GM19468 (cell line): Measurements from ENCODE around the gene FBXO15.
A peak's percentile ranks its signal among the peaks of the same experiment; 100 is the strongest.

Experiments
- ATAC-seq: cut with Tn5 transposase; IDR thresholded peaks from one replicate; pipeline ENCODE4 v1.9.1; 2021; ENCODE audit warnings: mild to moderate bottlenecking, moderate library complexity, moderate number of reproducible peaks; ENCODE audit not compliant: unreplicated experiment; ENCODE audit errors: extremely low read depth

FBXO15 gene

GRCh38 chr18:74068296-74068695 is 79.3 kb downstream of the FBXO15 start:
- ATAC-seq: no peak

- ATAC-seq: no peak
Observed at GRCh38 chr18:74066018-74066417, 81.6 kb downstream of the FBXO15 start.

DNA sequence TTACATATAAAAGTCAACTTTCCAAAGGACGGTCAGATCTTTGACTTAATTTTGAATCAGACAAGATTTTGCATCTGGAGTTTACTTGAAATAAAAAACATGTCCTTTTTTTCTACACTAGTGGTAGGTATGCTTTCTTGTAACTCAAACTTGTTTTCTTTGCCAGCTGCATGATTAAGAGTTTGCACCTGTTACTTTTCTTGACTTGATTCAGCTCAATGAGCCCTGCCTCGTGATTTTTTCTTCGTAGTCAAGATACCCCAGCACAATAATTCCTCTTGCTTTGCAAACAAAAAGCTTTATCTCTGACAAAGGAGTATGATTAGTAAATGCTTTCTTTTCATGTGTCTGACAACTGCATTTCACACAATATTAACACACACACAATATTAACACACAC is 82.3 kb downstream of the FBXO15 start:
- no peak for ATAC-seq

DNA sequence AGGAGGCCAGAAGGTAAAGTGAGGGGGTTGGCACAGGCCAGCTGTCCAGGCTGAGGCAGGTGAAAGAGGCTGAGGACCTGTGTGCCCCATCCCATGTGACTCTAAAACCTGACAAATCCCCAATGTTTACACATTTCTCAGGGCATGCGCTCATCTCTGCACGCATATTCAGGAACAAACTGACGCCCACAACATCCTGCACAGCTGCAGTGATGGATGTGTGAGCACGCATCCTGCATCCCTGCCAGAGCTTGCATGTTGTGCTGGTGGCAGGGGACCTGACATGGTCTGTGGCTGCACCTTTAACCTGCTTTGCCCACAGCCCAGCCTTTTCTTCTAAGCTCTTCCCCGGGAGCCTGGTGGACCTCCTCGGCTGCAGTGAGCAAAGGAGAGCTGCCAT is 83.1 kb downstream of the FBXO15 start:
- no peak for ATAC-seq

DNA sequence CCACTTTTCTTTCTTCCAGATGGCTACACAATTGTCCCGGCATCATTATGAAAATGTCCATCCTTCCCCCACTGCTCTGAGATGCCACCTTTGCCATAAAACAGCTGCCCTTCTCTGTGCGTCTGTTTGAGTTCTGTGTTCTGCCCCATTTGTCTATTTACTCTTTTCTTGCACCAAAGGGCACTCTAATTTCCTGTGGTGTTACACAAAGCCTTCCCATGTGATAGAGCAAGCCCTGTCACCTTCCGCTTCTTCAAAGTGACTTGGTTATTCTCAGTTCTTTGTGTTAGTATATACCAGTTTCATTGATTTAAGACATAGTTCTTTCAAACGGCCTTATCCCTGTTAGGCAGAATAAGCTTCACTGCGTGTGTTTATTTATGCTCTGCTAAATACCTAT is 84.1 kb downstream of the FBXO15 start:
- ATAC-seq: no peak

DNA sequence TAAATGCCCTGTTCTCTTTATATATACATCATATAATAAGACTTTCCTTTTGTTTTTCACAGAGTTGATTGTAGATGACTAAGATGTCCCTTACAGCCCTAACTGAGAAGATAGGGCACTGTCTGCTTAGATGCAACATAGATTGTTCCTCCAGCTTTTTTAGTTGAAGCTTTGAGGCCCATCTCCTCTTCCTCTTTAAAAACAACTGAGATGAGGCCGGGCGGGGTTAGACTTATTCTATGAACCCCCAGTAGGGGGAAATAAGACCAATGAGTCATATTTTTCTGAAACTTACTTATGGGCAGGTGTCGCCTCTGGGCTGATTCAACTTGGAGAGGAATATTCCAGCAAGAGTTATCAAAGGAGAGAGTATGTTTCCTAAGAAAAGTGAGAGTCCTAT is 84.6 kb downstream of the FBXO15 start:
- peak; percentile 47 for ATAC-seq

GRCh38 chr18:74062037-74062436 is 85.6 kb downstream of the FBXO15 start:
- ATAC-seq: no peak

DNA sequence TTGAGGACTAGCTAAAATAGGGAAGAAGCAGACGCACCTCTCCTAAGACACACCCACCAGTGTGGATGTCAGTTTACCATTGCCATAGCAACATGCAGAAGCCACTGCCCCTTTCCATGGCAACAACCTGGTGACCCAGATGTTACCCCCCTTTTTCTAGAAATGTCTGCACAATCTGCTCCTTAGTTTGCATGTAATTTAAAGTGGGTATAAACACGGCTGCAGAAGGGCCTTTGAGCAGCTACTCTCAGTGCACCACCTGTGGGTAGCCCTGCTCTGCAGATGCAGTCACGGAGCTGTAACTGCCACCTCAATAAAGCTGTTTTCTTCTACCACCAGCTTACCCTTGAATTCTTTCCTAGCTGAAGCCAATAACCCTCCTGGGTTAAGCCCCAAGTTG is 87.1 kb downstream of the FBXO15 start:
- ATAC-seq: no peak

- no peak for ATAC-seq
Observed at GRCh38 chr18:74050807-74051206, 96.8 kb downstream of the FBXO15 start.

DNA sequence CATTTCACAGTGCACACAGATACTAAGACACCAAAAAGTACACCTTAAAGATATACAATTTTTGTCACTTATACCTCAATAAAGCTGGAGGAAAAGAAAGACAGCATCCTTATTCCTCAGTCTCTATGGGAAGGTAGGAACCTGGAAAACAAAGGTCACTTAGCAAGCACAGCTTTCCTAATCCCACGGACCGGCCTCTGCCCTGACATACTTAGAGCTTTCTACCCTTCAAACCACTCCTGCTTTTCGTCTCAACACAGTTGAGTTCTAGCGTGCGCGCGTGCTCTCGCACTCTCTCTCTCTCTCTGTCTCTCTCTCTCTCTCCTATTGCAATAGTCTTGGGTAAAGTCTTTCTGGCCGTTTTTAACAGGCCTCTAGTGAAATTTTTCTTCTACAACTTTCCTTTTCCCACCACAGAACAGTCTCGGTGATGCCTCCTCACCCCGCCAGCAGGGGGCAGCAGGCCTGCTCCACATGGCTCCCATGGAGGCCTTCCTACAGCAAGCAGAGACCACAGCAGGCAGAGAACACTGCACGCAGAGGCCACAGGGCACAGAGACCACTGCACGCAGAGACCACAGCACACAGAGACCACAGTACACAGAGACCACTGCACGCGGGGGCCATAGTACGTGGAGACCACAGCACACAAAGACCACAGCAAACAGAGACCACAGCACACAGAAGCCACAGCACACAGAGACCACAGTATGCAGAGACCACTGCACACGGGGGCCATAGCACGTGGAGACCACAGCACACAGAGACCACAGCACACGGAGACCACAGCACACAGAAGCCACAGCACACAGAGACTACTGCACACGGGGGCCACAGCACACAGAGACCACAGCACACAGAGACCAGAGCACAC is 106.9 kb downstream of the FBXO15 start:
- ATAC-seq: peak; percentile 74

GRCh38 chr18:74040008-74040407 is 107.6 kb downstream of the FBXO15 start:
- no peak for ATAC-seq

- no peak for ATAC-seq
Observed at GRCh38 chr18:74029161-74029560, 118.5 kb downstream of the FBXO15 start.
